Mucosa of descending colon (tissue), 3 donors: Measurements from ENCODE around the gene LAMC2. TPM values are rescaled to one million over a fixed set of nuclear protein-coding genes. Genes with fewer than 3 reads are reported as not detected.

ENCODE experiments used
- ATAC-seq: fragments of 200-7000 bp; cut with Tn5 transposase; one replicate; pipeline ENCODE4 v1.9.1; 2020; ENCODE audit warnings: mild to moderate bottlenecking, moderate library complexity
- DNase-seq, 3 donors: peaks; one replicate each; pipeline ENCODE4 v3.0.0-alpha.2; 2020
- H3K36me3 ChIP-seq: fragments of 200-600 bp; one replicate; pipeline ENCODE4 v1.8.0; 2021; ENCODE audit warnings: low read depth, mild to moderate bottlenecking
- H3K4me1 ChIP-seq: fragments of 200-600 bp; one replicate; pipeline ENCODE4 v1.8.0; 2021; ENCODE audit warnings: low read depth, mild to moderate bottlenecking
- H3K4me3 ChIP-seq: fragments of 200-600 bp; one replicate; pipeline ENCODE4 v1.8.0; 2021; ENCODE audit warnings: mild to moderate bottlenecking
- H3K9me3 ChIP-seq: fragments of 200-600 bp; one replicate; pipeline ENCODE4 v1.8.0; 2021; ENCODE audit warnings: mild to moderate bottlenecking
- CTCF ChIP-seq: fragments of 200-600 bp; IDR thresholded peaks from one replicate; pipeline ENCODE4 v1.8.0; 2022; ENCODE audit warnings: antibody characterized with exemption, mild to moderate bottlenecking
- intact Hi-C, 2 donors: fragments of 100-400 bp; cut with DNase I in 1 of 2; cut with micrococcal nuclease in 1 of 2; formaldehyde crosslinking; loops; one replicate each; pipeline versions ENCODE4 v1.11.0 to v1.11.1; 2022; cut with DNase I, micrococcal nuclease
- total RNA-seq, 3 donors: library from RNA; stranded (reverse); fragmentation: NEBNext Ultra II Directional in 2 of 3; extraction: Animal tissue kit (Norgen Biotek cat#: 25700) in 2 of 3; gene quantifications; one replicate each; pipeline versions ENCODE4 v1.2.1 to v1.2.4, GENCODE V29; 2021 to 2023
- donor health status: DM: no; HTN: no; CAD: no; lungs with moderate emphysema.
- donor health status: DM: no; HTN: no; CAD: no.
- donor health status: DM: no; HTN: yes; CAD: no.

The LAMC2 gene
- total RNA-seq, 3 donors from 2014 or later: 16.3 to 36.9 (median 31.0) TPM

- intact Hi-C loops: no loop called here
- DNase-seq: no peak
- no peak for TF ChIP-seq CTCF
Measured at GRCh38 chr1:183236158-183236725, 50.2 kb downstream of the LAMC2 start.

GRCh38 chr1:183237046-183237445 lies 51.0 kb downstream of the LAMC2 start:
- Histone ChIP-seq H3K4me1 (no peaks in the 10 kb centered on the region), H3K36me3 (no peaks in the 10 kb centered on the region), H3K4me3 (no peak overlapping the region), H3K9me3 (no peaks in the 10 kb centered on the region)
- ATAC-seq: no peak
- intact Hi-C loops: no loop called here
- no peak for TF ChIP-seq CTCF
- no peak for DNase-seq

More at GRCh38 chr1:183236158-183236725, 50.2 kb downstream of the LAMC2 start:
- no peak for ATAC-seq
- no peak overlapping the region for H3K4me3 ChIP-seq
- H3K4me1 ChIP-seq: no peaks in the 10 kb centered on the region
- H3K36me3 ChIP-seq: no peaks in the 10 kb centered on the region
- H3K9me3 ChIP-seq: no peaks in the 10 kb centered on the region

DNA sequence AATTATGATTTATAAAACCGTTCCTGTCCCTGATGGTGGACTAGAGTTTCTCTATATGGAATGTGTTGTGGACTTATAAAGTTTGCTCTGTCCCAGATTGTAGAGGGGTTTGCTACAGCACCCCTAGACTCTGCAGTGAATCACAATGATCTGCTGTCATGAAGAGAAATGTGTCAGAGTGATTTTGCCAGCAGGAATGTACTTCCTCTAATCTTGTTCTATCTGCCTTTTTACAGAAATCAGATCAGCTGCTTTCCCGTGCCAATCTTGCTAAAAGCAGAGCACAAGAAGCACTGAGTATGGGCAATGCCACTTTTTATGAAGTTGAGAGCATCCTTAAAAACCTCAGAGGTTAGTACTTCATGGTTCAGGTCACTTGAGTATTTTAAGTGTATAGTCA lies 52.0 kb downstream of the LAMC2 start:
- ATAC-seq (no peak), DNase-seq (no peak)
- H3K4me3 ChIP-seq: no peak overlapping the region
- intact Hi-C loops: no loop called here
- TF ChIP-seq CTCF: no peak
- H3K4me1 ChIP-seq: no peaks in the 10 kb centered on the region
- H3K36me3 ChIP-seq: no peaks in the 10 kb centered on the region
- H3K9me3 ChIP-seq: no peaks in the 10 kb centered on the region

DNA sequence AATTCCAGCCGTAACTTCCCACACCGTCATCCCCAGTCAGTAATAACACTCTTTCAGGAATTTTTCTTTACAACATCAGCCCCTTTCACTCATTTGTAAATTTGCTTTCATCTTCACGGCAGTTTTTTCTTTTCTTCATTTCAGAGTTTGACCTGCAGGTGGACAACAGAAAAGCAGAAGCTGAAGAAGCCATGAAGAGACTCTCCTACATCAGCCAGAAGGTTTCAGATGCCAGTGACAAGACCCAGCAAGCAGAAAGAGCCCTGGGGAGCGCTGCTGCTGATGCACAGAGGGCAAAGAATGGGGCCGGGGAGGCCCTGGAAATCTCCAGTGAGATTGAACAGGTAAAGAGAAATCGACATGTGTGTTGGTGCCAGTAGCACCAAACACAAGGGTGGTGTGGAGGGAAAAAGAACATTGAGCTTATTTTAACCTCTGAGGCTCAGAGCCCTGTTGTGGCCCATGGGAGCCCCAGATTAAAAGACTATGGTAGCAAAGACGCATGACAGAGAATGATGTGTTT lies 53.2 kb downstream of the LAMC2 start:
- no peaks in the 10 kb centered on the region for H3K9me3 ChIP-seq
- intact Hi-C loops: no loop called here
- no peaks in the 10 kb centered on the region for H3K36me3 ChIP-seq
- DNase-seq: no peak
- no peak for ATAC-seq
- H3K4me3 ChIP-seq: no peak overlapping the region
- no peak for TF ChIP-seq CTCF
- H3K4me1 ChIP-seq: no peaks in the 10 kb centered on the region

GRCh38 chr1:183239793-183240525 lies 53.9 kb downstream of the LAMC2 start:
- Histone ChIP-seq H3K4me1 (no peaks in the 10 kb centered on the region), H3K36me3 (no peaks in the 10 kb centered on the region), H3K9me3 (no peaks in the 10 kb centered on the region), H3K4me3 (no peak overlapping the region)
- intact Hi-C loops: no loop called here
- no peak for TF ChIP-seq CTCF
- ATAC-seq (no peak), DNase-seq (no peak)
